Hepatocyte (in vitro differentiated cells): ENCODE results near the gene PCDHGA7. TPM values are rescaled to one million over a fixed set of nuclear protein-coding genes. Genes with fewer than 3 reads are reported as not detected.

Experiments used
- DNase-seq: peaks from one replicate; pipeline ENCODE4 v3.0.0-alpha.2; 2016; ENCODE audit warnings: low spot score
- H2AFZ ChIP-seq: fragments of 200-600 bp; sonication (generic); 2 replicates; pipeline ENCODE4 v1.6.0; 2016; ENCODE audit warnings: antibody characterized with exemption, mild to moderate bottlenecking
- H3K27ac ChIP-seq: fragments of 200-600 bp; sonication (generic); 2 replicates; pipeline ENCODE4 v1.5.1; 2016; ENCODE audit warnings: mild to moderate bottlenecking
- H3K27me3 ChIP-seq: fragments of 200-600 bp; sonication (generic); 2 replicates; pipeline ENCODE4 v1.6.1; 2016
- H3K36me3 ChIP-seq: fragments of 200-600 bp; sonication (generic); replicated peaks from 2 replicates; pipeline ENCODE4 v1.5.1; 2016; ENCODE audit warnings: low read depth; ENCODE audit not compliant: insufficient read depth
- H3K4me1 ChIP-seq: fragments of 200-600 bp; sonication (generic); 2 replicates; pipeline ENCODE4 v1.5.1; 2016; ENCODE audit warnings: mild to moderate bottlenecking, moderate library complexity; ENCODE audit not compliant: insufficient read depth
- H3K4me2 ChIP-seq: fragments of 200-600 bp; sonication (generic); 2 replicates; pipeline ENCODE4 v1.6.0; 2016
- H3K4me3 ChIP-seq: fragments of 200-600 bp; sonication (generic); 2 replicates; pipeline ENCODE4 v1.5.1; 2016; ENCODE audit warnings: mild to moderate bottlenecking
- H3K79me2 ChIP-seq: fragments of 200-600 bp; sonication (generic); 2 replicates; pipeline ENCODE4 v1.6.0; 2017; ENCODE audit warnings: mild to moderate bottlenecking
- H3K9me2 ChIP-seq: fragments of 200-600 bp; sonication (generic); replicated peaks from 2 replicates; pipeline ENCODE4 v1.6.0; 2017; ENCODE audit warnings: mild to moderate bottlenecking; ENCODE audit not compliant: insufficient read depth
- H3K9me3 ChIP-seq: fragments of 200-600 bp; sonication (generic); 2 replicates; pipeline ENCODE4 v1.5.1; 2016; ENCODE audit warnings: low read depth, mild to moderate bottlenecking
- H4K20me1 ChIP-seq: fragments of 200-600 bp; sonication (generic); 2 replicates; pipeline ENCODE4 v1.6.0; 2016; ENCODE audit warnings: mild to moderate bottlenecking; ENCODE audit not compliant: insufficient read depth, poor library complexity, severe bottlenecking
- EZH2 ChIP-seq: fragments of 200-600 bp; sonication (generic); IDR thresholded peaks from 2 replicates; pipeline ENCODE4 v1.6.1; 2016; ENCODE audit warnings: antibody characterized with exemption, mild to moderate bottlenecking, borderline replicate concordance
- EZH2phosphoT487 ChIP-seq: fragments of 200-600 bp; sonication (generic); IDR thresholded peaks from one replicate; pipeline ENCODE4 v1.6.1; 2018; ENCODE audit warnings: antibody characterized with exemption, mild to moderate bottlenecking, low read depth, moderate library complexity; ENCODE audit not compliant: unreplicated experiment, severe bottlenecking
- WGBS: methylation state at CpG from one replicate; pipeline ENCODE4 v1.1.6; 2016; ENCODE audit warnings: low lambda C conversion rate; ENCODE audit errors: missing lambda C conversion rate; 5-methylcytosine and 5-hydroxymethylcytosine counted together
- polyA plus RNA-seq: library from polyadenylated mRNA; unstranded; fragments of >200 nt; fragmentation: Nextera tagmentation; extraction: Ambion mirVana; gene quantifications from 2 replicates; pipeline ENCODE4 v1.2.1, GENCODE V29; 2016
- total RNA-seq: library from RNA; depleted of rRNA; stranded (reverse); fragments of >200 nt; gene quantifications from 2 replicates; pipeline ENCODE4 v1.2.3, GENCODE V29; 2014
- TF ChIP-seq, protein P1 (sequence below): fragments of 200-600 bp; sonication (generic); IDR thresholded peaks from 2 replicates; pipeline ENCODE4 v1.5.1; 2016; ENCODE audit warnings: antibody characterized with exemption, mild to moderate bottlenecking; ENCODE audit not compliant: poor library complexity

PCDHGA7 gene
- total and polyA plus RNA-seq, 2 experiments from 2014 or later = 0.10 TPM; not detected in 1

DNA sequence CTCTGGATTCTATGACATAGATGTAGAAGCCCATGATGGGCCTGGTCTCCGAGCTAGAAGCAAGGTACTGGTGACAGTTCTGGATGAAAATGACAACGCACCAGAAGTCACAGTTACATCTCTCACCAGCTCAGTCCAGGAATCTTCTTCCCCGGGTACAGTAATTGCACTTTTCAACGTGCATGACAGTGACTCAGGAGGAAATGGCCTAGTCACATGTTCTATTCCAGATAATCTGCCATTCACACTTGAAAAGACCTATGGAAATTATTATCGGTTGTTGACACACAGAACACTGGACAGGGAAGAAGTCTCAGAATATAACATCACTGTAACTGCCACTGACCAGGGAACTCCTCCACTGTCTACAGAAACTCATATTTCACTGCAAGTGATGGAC is 26.4 kb upstream of the PCDHGA7 start:
- whole genome bisulfite sequencing = 83% methylated on average over 5 of the region's 5 CpGs
- Histone ChIP-seq H3K4me3 (no peak overlapping the region), H4K20me1 (no peaks in the 10 kb centered on the region), H3K9me2 (no peaks in the 10 kb centered on the region), H3K4me2 (no peak overlapping the region), H3K4me1 (no peaks in the 10 kb centered on the region), H3K9me3 (no peaks in the 10 kb centered on the region), H3K79me2 (no peaks in the 10 kb centered on the region), H3K27ac (no peak overlapping the region), H3K36me3 (no peaks in the 10 kb centered on the region), H2AFZ (no peak overlapping the region), H3K27me3 (no peaks in the 10 kb centered on the region)
- TF ChIP-seq EZH2 = no peak
- TF ChIP-seq, protein P1, sequence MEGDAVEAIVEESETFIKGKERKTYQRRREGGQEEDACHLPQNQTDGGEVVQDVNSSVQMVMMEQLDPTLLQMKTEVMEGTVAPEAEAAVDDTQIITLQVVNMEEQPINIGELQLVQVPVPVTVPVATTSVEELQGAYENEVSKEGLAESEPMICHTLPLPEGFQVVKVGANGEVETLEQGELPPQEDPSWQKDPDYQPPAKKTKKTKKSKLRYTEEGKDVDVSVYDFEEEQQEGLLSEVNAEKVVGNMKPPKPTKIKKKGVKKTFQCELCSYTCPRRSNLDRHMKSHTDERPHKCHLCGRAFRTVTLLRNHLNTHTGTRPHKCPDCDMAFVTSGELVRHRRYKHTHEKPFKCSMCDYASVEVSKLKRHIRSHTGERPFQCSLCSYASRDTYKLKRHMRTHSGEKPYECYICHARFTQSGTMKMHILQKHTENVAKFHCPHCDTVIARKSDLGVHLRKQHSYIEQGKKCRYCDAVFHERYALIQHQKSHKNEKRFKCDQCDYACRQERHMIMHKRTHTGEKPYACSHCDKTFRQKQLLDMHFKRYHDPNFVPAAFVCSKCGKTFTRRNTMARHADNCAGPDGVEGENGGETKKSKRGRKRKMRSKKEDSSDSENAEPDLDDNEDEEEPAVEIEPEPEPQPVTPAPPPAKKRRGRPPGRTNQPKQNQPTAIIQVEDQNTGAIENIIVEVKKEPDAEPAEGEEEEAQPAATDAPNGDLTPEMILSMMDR = no peak
- TF ChIP-seq EZH2phosphoT487 = no peak
- no peak for DNase-seq

DNA sequence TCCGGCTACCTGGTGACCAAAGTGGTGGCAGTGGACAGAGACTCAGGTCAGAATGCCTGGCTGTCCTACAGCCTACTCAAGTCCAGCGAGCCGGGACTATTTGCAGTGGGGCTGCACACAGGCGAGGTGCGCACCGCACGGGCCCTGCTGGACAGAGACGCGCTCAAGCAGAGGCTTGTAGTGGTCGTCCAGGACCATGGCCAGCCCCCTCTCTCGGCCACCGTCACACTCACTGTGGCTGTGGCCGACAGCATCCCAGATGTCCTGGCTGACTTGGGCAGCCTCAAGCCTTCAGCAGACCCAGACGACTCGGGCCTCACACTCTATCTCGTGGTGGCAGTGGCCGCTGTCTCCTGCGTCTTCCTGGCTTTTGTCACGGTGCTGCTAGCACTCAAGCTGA is 25.6 kb upstream of the PCDHGA7 start:
- Histone ChIP-seq H3K4me1 (no peaks in the 10 kb centered on the region), H2AFZ (no peak overlapping the region), H3K27ac (no peak overlapping the region), H3K27me3 (no peaks in the 10 kb centered on the region), H3K4me3 (no peak overlapping the region), H4K20me1 (no peaks in the 10 kb centered on the region), H3K36me3 (no peaks in the 10 kb centered on the region), H3K9me3 (no peaks in the 10 kb centered on the region), H3K79me2 (no peaks in the 10 kb centered on the region), H3K9me2 (no peaks in the 10 kb centered on the region), H3K4me2 (no peak overlapping the region)
- 91% methylated on average over 19 of the region's 19 CpGs for WGBS
- no peak for DNase-seq
- TF ChIP-seq, protein P1 = no peak
- TF ChIP-seq EZH2phosphoT487 = no peak
- TF ChIP-seq EZH2 = no peak

DNA sequence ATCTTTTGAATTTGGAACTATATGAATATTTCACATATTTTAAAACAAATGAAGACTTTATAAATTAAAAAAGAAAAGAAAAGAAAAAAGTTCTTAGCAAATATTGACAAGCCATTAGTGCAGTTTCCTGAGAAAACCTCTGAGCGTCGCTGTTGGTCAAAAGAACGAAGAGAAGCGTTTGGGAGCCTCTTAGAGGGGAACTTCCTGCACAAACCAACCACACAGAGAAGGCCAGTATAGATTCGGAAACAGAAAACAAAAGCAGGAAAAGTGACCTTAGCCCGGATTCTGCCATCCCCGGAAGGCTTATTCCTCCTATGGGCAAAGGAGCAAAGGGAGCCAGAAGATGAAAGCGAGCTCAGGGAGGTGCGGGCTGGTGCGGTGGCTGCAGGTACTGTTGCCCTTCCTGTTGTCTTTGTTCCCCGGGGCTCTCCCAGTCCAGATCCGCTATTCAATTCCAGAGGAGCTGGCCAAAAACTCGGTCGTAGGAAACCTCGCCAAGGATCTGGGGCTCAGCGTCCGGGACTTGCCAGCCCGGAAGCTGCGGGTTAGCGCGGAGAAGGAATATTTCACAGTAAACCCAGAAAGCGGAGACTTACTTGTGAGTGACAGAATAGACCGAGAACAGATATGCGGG is 22.6 kb upstream of the PCDHGA7 start, which contains the start of gene PCDHGB2:
PCDHGB2 (plus strand) TSS at position 205 of the 637 bp plus-strand sequence; CDS start at position 347, 142 bp downstream.
- H4K20me1 ChIP-seq = no peaks in the 10 kb centered on the region
- no peak within 1 kb of the TSS for H2AFZ ChIP-seq
- no peaks in the 10 kb centered on the region for H3K36me3 ChIP-seq
- no peaks in the 10 kb centered on the region for H3K4me1 ChIP-seq
- H3K9me3 ChIP-seq = peaks cover 5% of the 10 kb centered on the region
- no peak within 1 kb of the TSS for H3K4me2 ChIP-seq
- H3K27ac ChIP-seq = no peak within 1 kb of the TSS
- TF ChIP-seq EZH2 (no peak), EZH2phosphoT487 (no peak)
- TF ChIP-seq, protein P1 = no peak
- no peaks in the 10 kb centered on the region for H3K79me2 ChIP-seq
- 80% methylated on average over 24 of the region's 24 CpGs for WGBS
- no peaks in the 10 kb centered on the region for H3K27me3 ChIP-seq
- no peaks in the 10 kb centered on the region for H3K9me2 ChIP-seq
- DNase-seq = no peak
- no peak within 1 kb of the TSS for H3K4me3 ChIP-seq
